Hematopoietic multipotent progenitor cell treated with erythropoietin and hydrocortisone succinate and interleukin-3 and kit ligand, for 17 days (in vitro differentiated cells): Measurements from ENCODE around the gene DHRSX.
A peak's percentile ranks its signal among the peaks of the same experiment; 100 is the strongest.
"Not testable (repeated sequence)": the region's sequence is repeated elsewhere in the genome, so short reads cannot be mapped to it uniquely, and the experiment has no call there.

ENCODE experiments used
- DNase-seq: peaks from one replicate; pipeline ENCODE4 v3.0.0-alpha.2; 2015; ENCODE audit warnings: low spot score

DHRSX gene

DNA sequence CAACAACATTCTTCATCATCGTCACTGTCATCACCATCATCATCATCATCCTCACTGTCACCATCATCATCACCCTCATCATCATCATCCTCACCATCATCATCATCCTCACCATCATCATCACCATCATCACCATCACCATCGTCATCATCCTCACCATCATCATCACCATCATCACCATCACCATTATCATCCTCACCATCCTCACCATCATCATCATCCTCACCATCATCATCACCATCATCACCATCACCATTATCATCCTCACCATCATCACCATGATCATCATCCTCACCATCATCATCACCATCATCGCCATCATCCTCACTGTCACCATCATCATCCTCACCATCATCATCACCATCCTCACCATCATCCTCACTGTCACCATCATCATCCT lies 18.9 kb upstream of the DHRSX start:
- not testable (repeated sequence) for DNase-seq

DNA sequence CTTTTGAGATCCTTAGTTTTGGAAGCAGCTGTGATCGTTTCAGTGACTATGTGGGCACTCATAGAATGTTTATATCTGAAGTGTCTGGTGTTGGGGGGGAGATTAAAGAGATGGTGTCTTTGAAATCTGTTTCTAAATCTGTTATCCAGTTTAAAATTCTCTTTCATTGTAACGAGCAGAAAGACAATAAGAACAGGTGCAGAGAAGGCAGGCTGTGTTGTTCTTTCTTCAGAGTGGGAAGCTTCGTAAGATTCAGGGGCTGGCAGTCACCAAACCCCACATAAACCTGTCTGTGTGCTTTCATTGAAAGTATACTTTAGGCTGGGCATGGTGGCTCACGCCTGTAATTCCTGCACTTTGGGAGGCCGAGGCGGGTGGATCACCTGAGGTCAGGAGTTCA lies 16.3 kb upstream of the DHRSX start:
- no peak for DNase-seq

DNA sequence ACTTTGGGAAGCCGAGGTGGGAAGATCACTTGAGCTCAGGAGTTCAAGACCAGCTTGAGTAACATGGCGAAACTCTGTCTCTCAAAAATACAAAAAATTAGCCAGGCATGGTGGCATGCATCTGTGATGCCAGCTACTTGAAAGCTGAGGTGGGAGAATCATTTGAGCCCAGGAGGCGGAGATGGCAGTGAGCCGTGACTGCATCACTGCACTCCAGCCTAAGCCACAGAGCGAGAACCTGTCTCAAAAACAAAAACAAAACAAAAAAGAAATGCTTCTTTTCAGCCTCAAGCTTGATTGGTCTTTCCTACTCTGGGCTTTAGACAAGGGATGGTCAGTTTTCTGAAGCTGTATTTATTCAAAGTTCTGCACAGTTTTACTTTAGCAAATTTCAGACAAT lies 15.8 kb upstream of the DHRSX start:
- no peak for DNase-seq

DNA sequence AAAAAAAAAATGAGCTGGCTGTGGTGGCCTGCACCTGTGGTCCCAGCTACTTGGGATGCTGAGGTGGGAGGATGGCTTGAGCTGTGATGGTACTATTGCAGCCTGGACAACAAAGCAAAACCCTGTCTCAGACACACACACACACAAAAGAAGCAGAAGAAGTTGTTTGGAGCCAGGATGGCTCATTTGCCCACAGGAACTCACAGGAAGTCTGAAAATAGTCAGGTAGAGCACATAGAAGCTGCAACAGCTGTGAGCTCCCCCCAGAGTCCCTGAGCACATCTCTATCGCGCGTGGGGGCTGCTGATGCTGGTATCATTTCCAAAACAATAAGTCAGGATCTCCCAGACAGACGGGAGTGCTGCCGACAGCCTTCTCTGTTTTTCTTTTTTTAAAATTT lies 13.4 kb upstream of the DHRSX start:
- DNase-seq: no peak

DNA sequence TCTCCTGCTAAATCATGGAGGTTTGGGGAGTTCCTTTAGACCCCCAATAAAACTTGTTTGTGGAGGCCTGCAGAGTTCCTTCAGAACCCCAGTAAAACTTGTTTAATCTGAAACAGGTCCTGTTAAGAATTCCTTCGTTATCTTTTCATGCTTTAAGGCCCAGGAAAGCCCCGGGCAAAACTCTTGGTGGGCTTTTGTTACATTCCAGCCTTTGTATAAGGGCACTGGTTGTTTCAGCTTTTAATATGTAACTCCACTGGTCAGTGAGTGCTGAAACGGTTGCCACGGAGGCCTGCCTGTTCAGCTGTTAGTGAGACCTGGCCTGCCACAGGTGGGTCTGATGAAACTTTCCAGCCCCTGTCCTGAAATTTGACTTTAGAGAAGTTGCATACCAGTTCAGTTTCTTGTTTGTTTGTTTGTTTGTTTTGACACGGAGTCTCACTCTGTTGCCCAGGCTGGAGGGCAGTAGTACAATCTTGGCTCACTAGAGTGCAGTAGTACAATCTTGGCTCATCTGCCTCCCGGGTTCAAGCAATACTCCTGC lies 12.4 kb upstream of the DHRSX start:
- DNase-seq: no peak

DNA sequence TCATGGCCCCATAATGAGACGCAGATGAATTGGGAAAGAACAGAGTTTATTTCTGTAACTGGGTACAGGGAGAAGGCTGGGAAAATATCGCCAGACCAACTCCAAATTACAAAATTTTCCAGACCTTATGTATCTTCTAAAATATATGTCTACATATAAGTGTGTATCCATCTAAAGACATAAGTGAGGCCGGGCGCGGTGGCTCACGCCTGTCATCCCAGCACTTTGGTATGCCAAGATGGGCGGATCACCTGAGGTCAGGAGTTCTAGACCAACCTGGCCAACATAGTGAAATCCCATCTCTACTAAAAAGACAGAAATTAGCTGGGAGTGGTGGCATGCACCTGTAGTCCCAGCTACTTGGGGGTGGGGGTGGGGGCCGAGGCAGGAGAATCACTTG lies 11.7 kb upstream of the DHRSX start:
- DNase-seq: no peak

DNA sequence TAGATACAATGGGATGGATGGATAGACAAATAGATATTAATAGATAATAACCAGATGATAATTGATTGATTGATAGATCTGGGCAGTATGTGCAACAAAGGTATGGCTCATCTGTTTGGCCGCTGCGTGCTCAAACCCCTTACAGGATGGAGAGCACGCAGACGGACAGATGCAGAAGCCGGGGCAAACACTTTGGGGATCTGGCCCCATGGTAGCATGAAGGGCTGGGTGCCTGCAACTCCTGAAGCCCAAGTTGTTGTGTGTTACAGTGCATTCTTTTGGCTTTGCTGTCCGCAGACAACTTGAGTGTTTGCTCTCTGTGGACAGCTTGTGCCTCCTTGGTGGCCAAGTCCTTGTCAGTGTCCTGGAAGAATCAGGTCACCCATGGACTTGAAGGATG lies 10.6 kb upstream of the DHRSX start:
- DNase-seq: no peak

DNA sequence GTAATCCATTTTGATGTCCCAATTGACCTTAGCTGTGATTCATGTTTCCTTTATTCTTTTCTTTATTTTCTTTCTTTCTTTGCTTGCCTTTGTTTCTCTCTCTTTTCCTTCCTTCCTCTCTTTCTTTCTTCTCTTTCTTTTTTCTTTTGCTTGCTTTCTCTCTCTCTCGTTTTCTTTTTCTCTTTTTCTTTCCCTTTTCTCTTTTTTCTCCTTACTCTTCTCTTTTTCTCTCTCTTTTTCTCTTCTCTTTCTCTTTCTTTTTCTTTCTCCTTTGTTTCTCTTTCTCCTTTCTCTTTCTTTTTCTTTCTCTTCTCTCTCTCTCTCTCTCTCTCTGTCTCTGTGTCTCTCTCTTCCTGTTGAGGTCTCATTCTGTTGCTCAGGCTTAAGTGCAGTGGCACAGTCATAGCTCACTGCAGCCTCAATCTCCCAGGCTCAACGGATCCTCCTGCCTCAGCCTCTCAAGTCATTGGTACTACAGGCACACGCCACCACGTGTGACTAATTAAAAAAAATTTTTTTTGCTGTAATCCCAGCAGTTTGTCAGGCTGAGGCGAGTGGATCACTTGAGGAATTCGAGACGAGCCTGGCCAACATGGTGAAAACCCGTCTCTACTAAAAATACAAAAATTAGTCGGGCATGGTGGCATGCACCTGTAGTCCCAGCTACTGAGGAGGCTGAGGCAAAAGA lies 8.0 kb upstream of the DHRSX start:
- no peak for DNase-seq

DNA sequence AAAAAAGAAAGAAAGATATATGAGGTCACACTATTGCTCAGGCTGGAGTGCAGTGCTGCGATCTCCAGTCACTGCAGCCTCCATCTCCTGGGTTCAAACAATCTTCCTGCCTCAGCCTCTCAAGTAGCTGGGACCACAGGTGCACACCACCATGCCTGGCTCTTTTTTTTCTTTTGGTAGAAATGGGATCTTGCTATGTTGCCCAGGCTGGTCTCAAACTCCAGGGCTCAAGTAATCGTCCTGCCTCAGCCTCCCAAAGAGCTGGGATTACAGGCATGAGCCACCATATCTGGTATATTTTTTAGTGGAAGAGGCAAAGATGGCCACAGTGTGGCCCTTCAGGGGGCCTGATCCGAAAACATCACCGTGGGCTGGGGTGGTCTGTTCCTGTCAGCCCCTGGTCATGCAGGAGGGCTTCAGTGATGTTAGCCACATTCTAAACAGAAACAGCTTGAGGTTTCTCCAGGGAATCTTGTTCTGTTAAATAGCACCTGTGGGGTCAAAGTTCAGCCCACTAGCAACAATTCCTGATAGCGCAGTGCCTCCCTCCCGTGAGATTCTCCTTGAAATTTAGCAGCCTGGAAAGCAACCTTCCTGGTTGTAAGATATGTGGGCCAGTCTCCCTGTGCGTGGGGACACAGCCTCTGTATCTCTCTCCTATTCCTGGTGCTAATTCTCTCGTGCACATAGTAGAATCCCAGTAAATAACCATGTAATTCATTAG lies 7.3 kb upstream of the DHRSX start:
- DNase-seq: no peak

DNA sequence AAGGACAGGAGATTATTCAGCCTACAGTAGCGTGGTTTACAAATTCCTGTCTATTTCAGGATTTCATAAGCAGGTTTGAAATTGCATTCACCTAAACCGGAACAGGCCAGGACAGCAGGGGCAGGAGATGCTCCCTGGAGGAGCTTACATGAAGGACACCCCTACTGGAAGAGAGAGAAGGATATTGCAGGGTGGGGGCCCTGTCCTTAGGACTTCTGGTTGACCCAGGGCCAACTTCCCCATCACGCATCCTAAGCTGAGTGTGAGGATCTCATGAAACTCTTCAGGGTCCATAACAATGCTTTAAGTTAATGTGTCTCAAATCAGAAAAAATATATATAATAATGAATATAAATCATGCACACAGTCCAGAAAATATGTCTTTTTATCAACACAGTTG lies 6.4 kb upstream of the DHRSX start:
- DNase-seq: no peak

DNA sequence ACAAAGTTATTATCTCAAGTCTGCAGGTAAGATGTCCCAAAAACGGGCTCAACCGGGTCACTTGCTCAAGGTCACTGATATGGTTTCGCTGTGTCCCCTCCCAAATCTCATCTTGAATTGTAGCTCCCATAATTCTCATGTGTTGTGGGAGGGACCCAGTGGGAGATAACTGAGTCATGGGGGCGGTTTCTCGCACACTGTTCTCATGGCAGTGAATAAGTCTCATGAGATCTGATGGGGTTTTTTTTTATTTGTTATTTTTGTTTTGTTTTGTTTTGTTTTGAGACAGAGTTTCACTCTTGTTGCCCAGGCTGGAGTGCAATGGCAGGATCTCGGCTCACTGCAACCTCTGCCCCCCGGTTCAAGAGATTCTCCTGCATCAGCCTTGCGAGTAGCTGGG lies 4.6 kb upstream of the DHRSX start:
- DNase-seq: not testable (repeated sequence)

DNA sequence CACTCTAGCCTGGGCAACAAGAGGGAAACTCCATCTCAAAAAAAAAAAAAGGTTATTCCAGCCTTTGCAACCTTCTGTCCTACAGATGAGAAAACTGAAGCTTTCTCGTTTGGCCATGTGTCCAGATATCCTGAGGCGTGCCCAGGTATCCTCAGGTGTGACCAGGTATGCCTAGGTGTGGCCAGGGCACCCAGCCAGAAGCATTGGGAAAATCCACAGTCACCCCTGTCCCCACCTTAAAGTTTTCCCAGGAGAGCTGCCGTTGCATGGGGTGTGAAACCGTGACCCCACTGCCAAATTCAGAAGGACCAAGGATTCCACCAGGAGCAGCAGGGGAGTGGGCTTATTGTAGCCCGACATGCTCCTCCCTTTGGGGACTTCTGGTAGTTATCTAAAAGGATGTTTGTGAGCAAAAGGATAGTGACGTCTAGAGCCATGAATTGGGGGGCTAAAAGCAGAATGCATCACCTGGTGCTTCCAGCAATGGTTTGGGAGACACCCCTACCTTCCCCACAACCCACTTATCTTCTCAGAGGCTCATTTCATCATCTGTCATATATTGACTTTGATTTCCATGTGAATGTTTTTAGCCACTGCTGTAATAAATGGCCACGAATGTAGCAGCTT lies 4.0 kb upstream of the DHRSX start:
- no peak for DNase-seq

DNA sequence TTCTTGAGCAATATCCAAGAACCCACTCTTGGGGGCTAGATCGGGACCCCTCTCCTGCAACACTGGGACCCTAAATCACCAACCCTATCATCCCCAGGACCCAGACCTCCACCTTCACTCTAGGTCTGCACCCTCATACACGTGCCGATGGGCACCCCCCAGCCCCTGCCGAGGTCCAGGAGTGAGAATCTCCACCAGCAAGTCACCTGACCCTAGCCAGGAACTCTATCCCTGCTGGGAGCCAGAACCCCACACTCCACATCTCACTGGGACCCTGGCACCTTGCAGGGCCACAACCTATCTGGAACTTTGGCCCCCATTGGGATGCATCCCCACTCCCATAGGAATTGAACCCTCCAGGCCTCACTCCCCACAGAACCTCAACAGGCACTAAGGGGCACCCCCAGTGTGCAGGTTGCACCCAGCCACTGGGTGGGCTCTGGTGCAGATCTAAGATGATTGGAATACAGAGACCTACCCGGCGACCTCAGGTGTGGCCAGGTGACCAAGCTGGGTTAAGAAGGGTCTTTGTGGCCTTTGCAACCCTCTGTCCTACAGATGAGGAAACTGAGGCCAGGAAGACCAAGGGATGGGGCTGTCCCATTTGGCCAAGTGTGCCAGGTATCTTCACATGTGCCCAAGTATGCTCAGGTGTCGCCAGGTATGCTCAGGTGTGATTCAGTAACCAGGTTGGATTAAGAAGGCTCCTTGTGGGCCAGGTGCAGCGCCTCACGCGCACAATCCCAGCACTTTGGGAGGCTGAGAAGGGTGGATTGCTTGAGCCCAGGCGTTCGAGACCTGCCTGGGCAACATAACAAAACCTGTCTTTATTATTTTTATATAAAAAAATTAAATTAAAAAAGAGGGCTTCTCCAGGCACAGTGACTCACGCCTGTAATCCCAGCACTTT lies 3.1 kb upstream of the DHRSX start:
- DNase-seq: no peak

DNA sequence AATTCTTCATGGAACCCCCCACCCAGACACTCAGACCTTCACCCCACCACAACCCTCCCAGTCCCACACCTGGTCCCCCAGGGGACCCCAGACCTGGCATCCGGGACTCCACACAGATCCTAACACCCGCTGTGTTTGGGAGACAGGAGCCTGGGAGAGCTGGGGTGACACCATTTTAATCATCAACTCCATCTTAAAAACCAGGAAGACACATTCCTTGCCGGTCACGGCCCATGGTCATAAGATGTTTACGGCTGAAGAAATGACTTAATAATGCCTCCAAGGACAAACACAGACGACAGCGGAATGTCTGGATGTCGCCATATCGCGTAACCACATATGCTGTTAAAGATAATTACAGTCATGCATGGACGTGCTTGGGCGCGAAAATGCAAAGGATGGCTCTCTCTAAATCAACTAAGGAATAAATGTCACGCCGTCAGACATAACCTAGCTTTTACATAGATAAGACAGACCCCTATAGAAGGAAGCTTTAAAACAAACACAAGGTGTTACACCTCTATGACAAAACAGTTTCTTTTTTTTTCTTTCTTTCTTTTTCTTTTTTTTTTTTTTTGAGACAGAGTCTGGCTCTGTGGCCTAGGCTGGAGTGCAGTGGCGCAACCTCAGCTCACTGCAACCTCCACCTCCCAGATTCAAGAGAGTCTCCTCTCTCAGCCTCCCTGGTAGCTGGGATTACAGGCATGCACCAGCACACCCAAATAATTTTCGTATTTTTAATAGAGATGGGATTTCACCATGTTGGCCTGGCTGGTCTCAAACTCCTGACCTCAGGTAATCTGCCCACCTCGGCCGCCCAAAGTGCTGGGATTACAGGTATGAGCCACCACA lies 2.1 kb upstream of the DHRSX start:
- DNase-seq: no peak

DNA sequence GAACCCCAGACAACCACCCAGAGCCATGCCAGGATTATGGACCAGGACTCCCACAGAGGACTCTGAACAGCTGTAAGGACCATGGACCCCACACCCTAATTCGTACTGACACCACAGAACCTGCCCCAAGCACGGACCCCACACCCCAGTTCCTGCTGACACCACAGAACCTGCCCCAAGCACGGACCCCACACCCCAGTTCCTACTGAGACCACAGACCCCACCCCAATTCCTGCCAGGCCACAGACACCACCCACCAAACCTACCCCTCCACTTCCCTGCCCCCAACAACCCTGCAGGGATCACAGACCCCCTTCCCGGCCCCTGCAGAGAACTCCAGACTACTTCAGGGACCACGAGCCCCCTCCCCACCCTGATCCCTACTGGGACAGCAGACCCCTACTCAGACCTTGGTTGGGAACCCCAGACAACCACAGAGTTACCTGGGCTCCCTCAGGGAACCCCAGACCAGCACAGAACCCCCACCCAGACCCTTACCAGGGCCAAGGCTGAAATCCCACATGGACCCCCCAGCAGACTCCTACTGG lies 1.4 kb upstream of the DHRSX start:
- no peak for DNase-seq

DNA sequence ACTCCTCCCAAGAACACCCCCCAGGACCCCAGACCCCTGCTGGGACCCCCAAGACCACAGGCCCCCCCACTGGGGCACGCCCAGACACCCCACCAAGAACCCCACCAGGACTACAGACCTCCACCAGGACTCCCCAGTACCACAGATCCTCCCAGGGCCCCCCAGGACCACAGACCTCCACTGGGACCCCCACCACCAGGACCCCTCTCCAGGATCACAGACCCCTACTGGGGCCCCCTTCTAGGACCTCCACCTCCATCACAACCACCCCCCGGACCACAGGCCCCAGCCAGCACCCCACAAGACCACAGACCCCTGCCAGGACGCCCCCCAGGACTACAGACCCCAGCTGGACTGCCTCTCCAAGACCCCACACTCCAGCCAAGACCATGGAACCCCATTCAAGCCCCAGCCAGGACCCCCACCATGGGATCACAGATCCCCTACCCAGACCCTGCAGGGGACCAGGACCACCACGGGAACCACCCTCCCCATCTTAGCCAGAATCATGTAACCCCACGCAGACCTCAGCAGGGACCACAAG lies 855 bp upstream of the DHRSX start:
- no peak for DNase-seq

DNA sequence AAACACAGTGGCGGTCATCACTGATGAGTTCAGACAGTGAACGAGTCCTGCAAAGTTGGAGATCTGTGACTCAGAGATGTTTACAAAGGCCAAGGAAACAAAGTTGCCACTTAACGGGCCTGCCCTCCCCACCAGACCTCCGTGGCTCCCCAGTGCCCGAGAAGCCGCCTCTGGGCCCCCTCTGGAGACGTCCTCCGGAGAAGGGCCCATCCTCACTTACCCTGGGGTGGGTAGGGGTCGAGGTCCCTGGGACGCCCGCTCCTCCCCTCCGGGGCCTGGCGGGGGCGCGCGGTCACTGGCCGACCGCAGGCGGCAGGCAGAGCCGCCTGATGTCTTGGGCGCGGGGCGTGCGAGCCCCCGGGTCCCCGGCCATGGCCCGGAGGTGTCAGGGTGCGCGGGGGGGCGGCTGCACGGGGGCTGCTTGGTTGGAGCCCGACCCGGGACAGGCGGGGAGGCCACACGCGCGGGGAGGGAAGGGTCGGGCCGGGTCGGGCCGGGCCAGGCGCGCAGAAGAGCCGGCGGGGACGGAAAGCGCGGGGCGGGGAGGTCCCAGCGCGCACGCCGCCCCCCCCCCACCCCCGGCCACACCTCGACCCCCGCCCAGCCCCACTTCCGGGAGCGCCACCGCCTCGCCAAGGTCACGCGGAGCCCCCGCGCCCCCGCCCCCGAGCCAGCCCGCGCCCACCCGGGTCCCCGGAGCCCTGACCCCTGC lies 529 bp downstream of the DHRSX start:
- peak; percentile 10 for DNase-seq

DNA sequence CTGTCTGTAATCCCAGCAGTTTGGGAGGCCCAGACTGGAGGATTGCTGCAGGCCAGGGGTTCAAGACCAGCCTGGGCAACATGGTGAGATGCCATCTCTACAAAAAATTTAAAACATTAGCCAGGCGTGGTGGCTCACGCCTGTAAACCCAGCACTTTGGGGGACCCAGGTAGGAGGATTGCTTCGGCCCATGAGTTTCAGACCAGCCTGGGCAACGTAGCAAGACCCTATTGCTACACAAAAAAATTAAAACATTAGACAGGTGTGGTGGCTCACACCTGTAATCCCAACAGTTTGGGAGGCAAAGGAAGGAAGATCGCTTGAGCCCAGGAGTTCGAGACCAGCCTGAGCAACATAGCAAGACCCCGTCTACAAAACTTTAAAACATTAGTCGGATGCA lies 1.3 kb downstream of the DHRSX start:
- DNase-seq: no peak

DNA sequence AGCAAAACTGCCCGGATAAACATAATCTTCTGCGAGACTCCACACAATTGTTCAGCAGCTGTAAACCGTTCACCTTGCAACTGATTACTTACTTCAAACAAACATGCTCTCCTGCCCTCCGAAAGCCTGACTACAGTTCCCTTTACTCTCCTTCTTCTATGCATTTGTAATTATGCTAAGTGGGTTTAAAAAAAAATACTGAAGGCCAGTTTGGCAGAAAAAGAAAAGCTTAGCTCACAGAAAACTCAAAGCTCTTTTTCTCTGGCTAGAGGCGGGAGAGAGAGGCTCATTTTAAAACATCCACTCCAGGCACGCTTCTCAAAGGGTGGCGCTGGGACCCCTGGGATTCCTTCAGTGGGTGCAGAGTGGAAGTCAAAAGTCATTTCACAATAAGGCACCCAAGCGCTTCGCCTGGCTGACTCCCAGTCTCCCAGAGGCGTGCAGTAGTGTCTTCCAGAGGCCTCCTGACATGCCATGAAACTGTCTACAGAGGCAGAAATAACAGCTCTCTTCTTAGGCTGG lies 1.9 kb downstream of the DHRSX start:
- DNase-seq: no peak
